ENCODE results near the gene PTPRC. TPM values are rescaled to one million over a fixed set of nuclear protein-coding genes. Genes with fewer than 3 reads are reported as not detected.

PTPRC gene
- total RNA-seq, 1 donor from 2014 or later = 214 TPM

DNA sequence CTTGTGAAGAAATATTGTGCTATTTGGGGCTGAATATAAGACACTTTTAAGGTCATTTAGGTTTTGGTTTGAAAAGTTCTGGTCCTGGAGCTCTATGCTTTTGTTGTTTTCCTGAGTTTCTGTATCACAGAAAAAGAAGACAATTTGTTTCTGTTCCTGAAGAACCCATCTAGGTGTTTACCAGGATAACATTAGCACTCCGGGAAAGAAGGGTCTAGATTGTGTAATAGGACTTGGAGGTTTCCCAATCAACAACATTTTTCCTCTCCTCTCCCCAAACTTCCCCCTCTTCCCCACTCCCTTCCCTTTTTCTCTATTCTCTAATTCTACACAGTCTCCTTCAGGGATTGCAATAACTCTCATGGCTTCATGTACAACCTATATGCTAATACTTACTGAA is 78.7 kb downstream of the PTPRC start:
- no peak for ATAC-seq
- Histone ChIP-seq H3K36me3 (no peaks in the 10 kb centered on the region), H3K9me3 (no peaks in the 10 kb centered on the region), H3K27me3 (ENCODE audit: low read depth) (no peaks in the 10 kb centered on the region), H3K27ac (no peak overlapping the region), H3K4me1 (no peaks in the 10 kb centered on the region), H3K4me3 (no peak overlapping the region)
- no peak for TF ChIP-seq CTCF (IDR thresholded peaks at IDR 0.05)
- intact Hi-C loops (cut with DNase I) = no loop called here
- DNase-seq = no peak

DNA sequence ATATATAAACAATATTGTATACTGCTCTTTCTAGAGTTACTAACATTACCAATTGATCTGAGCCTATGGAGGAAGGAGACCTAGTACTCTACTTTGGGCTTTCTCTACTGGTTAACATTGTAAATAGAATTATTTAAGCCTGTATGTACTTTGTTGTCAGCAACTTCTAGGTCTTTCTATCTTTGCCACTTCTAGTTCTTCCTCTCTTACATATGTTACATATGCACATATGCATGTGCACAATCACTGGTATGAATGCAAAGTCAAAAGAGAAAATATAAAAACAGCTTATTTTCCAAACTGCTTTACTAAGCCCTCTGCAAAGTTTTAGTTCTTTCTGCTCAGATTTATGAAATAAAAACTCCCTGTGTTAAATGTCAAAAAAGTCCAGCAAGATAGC is 84.3 kb downstream of the PTPRC start:
- H3K9me3 ChIP-seq = no peaks in the 10 kb centered on the region
- no peaks in the 10 kb centered on the region for H3K4me1 ChIP-seq
- TF ChIP-seq CTCF (IDR thresholded peaks at IDR 0.05) = no peak
- ATAC-seq = no peak
- H3K36me3 ChIP-seq = peaks cover 13% of the 10 kb centered on the region
- DNase-seq = no peak
- H3K27ac ChIP-seq = no peak overlapping the region
- no peaks in the 10 kb centered on the region for H3K27me3 ChIP-seq (ENCODE audit: low read depth)
- intact Hi-C loops (cut with DNase I) = no loop called here
- H3K4me3 ChIP-seq = no peak overlapping the region

DNA sequence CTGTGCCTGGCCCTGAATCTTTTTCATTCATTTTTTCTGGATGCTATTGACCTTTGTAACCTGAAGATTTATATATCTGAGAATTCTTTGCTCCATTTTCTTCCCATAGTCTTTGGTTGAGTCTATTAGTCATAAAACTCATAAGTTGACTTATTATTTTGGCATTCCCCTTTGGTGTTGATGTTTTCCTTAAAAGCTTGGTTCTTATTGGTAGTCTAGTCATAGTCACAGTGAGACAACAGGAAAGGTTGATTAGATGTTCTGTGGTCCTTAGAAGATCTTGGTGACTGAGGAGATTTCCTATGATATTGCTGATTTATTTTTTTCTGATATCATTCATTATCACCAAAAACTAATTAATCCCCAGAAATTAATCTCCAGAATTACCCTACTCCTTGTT is 86.2 kb downstream of the PTPRC start:
- no peak for TF ChIP-seq CTCF (IDR thresholded peaks at IDR 0.05)
- no peak for ATAC-seq

GRCh38 chr1:198726455-198726854 is 87.6 kb downstream of the PTPRC start:
- H3K4me3 ChIP-seq = no peak overlapping the region
- H3K27ac ChIP-seq = no peak overlapping the region
- H3K4me1 ChIP-seq = no peaks in the 10 kb centered on the region
- H3K9me3 ChIP-seq = no peaks in the 10 kb centered on the region
- peaks cover 23% of the 10 kb centered on the region for H3K36me3 ChIP-seq
- intact Hi-C loops (cut with DNase I) = no loop called here
- ATAC-seq (no peak), DNase-seq (no peak)
- no peaks in the 10 kb centered on the region for H3K27me3 ChIP-seq (ENCODE audit: low read depth)
- TF ChIP-seq CTCF (IDR thresholded peaks at IDR 0.05) = no peak

More for the DNA sequence above, 86.2 kb downstream of the PTPRC start:
- H3K9me3 ChIP-seq = no peaks in the 10 kb centered on the region
- no peak for DNase-seq
- intact Hi-C loops (cut with DNase I) = no loop called here
- no peaks in the 10 kb centered on the region for H3K4me1 ChIP-seq
- no peaks in the 10 kb centered on the region for H3K27me3 ChIP-seq (ENCODE audit: low read depth)
- no peak overlapping the region for H3K4me3 ChIP-seq
- peaks cover 23% of the 10 kb centered on the region for H3K36me3 ChIP-seq
- H3K27ac ChIP-seq = no peak overlapping the region

DNA sequence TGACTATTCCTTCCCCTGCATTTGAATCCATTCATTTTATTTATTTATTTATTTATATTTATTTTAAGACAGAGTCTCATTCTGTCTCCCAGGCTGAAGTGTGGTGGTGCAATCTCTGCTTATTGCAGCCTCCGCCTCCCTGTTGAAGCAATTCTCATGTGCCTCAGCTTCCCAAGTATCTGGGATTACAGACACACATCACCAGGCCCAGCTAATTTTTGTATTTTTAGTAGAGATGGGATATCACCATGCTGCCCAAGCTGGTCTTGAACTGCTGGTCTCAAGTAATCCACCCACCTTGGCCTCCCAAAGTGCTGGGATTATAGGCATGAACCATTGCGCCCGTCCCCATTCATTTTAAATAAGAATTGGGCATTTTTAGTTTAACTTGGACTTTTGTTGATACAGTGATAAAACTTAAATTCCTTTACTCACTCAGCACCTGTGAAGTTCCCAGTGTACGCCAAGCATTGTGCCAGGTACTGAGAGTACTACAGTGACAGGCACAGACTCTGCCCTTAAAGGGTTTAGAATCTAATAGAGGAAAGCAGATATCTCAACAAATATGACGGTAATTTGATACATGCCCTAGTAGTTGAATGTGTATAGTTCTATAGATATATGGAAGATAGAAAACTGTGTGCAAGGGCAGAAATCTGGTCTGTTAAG is 90.5 kb downstream of the PTPRC start:
- no peaks in the 10 kb centered on the region for H3K27me3 ChIP-seq (ENCODE audit: low read depth)

More for the DNA sequence above, 90.5 kb downstream of the PTPRC start:
- no peak for TF ChIP-seq CTCF (IDR thresholded peaks at IDR 0.05)
- no peak for DNase-seq
- Histone ChIP-seq H3K9me3 (no peaks in the 10 kb centered on the region), H3K36me3 (peaks cover 21% of the 10 kb centered on the region), H3K4me1 (no peaks in the 10 kb centered on the region), H3K4me3 (no peak overlapping the region), H3K27ac (no peak overlapping the region)
- intact Hi-C loops (cut with DNase I) = no loop called here
- ATAC-seq = no peak

All from lower lobe of right lung (tissue), 2 donors.